Activated CD4-positive, alpha-beta T cell treated with anti-CD3 and anti-CD28 coated beads for 1 hour (primary cell): ENCODE data around the gene STRA6.

Experiments
- DNase-seq: peaks from one replicate; pipeline ENCODE4 v3.0.0-alpha.2; 2020

Gene STRA6, protein sequence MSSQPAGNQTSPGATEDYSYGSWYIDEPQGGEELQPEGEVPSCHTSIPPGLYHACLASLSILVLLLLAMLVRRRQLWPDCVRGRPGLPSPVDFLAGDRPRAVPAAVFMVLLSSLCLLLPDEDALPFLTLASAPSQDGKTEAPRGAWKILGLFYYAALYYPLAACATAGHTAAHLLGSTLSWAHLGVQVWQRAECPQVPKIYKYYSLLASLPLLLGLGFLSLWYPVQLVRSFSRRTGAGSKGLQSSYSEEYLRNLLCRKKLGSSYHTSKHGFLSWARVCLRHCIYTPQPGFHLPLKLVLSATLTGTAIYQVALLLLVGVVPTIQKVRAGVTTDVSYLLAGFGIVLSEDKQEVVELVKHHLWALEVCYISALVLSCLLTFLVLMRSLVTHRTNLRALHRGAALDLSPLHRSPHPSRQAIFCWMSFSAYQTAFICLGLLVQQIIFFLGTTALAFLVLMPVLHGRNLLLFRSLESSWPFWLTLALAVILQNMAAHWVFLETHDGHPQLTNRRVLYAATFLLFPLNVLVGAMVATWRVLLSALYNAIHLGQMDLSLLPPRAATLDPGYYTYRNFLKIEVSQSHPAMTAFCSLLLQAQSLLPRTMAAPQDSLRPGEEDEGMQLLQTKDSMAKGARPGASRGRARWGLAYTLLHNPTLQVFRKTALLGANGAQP

DNA sequence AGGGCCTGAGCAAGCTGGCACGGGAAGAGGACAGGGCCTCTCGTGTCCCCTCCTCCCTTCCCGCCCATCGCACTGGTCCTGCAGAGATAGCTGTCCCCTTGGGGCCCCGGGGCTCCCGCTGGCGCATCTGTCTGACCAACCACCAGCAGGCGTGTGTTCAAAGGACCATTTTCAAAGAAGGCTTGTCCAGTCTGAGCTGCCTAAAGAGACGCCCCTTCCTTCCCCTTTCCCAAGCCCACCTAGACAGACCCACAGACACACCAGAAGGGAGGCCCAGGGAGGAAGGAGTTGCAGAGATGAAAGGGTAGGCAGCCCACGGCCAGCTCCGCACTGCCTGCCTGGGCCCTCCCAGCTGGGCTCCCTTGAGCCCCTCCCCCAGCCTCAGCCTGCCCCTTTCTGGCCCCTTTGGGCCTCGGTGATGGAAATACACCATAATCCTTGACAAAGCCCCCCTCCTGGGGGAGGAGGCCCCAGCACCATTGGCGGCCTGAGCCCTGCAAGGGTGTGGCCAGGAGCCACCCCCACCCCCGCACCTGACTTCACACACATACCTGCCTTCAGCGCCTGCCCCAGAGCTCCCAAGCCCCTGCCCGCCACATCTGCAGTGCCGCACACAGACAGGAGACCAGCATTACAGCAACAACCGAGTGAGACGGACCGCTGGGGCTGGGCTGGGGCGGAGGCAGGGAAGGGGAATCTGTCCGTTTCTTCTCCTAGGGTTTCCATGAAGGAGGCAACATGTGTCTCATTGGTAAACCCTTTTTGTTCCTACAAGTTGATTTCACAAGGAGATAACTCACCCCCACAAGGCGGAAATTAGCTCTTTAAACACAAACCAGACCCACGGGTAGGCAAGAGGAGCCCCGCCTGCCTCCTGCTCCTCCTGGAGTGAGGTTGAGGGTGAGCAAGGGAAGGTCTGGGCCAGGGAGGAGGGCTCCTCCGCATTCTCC lies at the start of gene STRA6:
Gene STRA6 (minus strand): TSS at position 336 of the 950 bp plus-strand sequence. CDS start 520 bp downstream, outside the sequence.
- DNase-seq, result no peak

DNA sequence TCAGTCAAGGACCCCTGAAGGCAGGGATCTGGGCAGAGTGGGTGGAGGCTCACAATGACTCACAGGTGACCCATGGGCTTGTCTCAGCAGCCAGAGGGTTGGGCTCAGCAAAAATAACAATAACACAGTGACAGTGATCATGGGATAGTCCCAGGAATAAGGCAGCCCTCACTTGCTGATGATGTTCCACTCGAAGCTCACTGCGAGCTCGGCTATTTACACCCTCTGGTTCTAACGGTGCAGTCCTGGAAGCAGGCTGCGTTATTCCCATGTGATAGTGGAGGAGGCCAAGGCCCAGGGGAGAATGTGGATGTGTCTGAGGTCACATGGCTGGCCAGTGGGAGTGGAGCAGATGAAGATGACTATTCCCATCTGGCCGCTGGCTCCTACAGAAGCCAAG lies 49.7 kb upstream of the STRA6 start:
- DNase-seq, result no peak

DNA sequence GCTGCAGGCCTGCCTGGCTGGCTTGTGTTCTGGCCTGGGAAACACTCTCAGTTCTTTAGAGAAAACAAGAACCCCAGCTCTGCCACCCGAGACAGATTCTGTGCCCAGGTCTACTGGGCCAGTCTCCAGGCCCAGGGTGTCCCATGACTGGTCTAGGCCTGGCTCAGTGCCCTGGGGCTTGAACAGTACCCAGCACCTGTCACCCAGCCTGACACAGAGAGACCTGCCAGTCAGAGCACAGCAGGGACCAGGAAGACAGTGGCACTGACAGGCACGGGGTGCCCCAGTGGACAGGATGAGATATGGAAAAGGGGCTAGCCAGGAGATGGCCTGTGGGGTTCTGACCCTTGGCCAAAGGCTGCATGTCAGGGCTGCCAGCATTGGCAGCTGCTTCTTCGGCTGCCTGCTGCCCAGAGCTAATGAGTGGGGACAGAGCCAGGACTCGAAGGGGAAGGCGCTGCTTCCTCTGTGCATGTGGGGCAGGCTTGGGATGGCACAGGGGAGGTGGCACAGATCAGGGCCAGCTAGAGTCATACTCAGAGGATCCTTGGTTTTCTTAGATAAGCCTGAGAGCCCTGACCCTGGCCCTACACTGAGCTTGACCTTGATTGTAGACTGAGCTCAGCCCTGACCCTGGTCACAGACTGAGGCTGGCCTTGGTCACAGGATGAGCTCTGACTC lies 48.7 kb upstream of the STRA6 start:
- DNase-seq, result no peak

DNA sequence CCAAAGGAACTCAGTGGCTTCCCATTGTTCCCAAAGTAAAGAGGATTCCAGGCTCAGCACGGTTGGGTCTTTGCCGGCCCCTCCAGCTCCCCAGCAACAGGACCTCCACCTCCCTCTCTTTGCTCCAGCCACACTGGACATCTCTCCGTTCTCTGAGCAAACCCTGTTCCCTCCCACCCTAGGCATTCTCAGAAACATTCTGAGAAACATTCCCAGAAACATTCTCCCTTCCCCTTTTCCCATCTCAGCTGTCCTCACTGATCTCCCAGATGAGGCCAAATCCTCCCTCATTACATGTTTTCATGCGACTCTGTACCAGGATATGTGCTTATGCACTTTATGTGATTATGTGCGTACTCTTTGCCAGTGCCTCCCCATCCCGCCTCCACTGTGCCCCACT lies 47.7 kb upstream of the STRA6 start:
- DNase-seq, result no peak

DNA sequence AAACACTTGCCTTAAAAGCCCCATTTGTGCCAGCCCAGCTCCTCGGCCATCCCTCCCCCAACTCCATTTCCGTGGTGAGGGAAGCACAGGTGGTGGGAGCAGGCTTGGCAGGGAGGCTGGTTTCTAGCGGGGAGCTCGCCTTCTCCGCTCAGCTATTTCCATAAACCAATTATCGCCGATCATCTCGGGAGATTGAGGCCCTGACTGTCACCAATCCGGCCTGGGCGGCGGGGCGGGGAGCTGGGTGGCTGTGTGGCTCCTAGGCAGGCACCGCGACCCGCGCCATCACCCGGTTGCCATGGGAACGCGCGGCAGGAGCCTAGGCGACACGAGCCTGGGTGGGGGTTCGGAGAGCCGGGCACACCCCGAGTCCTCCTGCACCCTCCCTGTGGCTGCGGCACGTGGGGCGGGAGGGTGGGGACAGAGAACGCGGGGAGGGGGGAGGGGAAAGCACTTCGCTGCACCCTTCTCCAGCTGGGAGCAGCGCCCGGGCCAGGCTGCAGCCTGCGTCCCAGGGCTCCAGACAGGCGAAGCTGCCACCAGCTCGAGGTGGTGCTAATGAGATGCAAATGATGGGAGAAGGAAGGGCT lies 42.9 kb upstream of the STRA6 start:
- DNase-seq, result no peak

DNA sequence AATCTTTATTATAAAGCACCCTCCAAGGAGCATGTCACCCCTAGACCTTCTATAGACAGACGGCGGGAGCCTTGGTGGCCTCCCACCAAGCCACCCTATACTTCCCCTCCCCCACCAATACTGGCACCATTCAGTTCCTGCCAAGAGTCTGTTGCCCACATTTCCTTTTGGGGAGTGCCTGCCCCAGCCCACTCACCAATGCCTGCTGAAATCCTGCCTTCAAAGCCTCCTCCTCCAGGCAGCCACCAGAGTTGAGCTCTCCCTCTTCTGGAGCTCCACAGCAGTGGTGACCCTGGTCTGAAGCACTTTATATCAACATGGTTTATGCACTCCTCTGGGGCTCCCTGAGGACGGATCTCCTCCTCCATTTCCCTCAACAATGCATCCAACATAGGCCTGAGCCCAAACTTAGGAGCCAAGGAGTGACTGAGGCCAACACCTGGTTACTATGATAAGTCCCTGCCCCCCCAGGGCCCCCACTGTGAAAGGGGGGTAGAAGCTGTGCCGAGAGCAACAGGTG lies 42.3 kb upstream of the STRA6 start:
- DNase-seq, result no peak

DNA sequence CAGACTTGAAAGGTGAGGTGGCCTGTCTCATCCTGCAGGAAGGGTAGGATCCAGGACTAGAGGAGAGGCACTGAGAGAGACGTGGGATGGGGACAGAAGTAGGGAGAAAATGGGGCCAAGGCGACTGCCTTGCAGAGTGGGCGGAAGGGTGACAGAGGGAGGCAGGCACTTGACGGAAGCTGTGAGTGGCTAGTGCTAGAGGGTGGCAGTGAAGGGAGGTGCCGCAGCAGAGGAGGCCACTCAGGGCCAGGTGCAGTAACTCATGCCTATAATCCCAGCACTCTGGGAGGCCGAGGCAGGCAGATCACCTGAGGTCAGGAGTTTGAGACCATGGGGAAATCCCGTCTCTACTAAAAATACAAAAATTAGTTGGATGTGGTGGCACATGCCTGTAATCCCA lies 40.8 kb upstream of the STRA6 start:
- DNase-seq, result no peak

DNA sequence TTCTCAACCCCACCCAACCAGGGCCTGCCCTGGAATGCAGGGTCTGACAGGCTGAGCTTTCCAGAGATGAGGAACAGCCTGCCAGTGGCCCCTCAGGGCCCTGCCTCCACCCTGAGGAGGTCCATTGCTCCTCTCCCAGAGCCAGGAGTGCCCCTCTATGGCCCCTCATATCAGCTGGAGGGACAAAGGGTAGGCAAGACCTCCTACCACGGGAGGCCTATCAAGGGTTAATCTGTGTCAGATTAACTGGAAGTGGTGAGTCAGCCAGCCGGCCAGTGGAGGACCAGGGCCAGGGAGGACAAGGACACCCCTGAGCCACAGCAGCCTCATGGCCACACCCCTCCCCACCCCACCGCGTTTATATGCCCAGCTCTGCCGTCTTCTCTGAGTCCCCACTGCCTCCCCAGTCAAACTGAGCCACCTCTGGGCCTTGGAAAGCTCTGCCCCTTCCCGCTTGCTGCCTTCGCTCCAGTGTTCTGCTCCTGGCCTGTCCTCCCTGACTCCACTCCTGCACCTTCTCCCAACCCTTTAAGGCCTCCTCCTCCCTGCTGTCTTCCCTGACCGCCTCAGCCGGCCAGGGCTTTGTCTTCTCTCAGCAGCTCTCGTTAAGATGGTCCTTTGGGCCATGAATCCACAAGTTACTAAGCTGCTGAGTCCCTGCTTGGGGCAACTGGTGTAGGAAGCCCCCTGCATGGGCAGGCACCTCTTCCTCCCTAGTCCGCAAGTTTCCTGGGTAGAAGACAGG lies 40.0 kb upstream of the STRA6 start:
- DNase-seq, result no peak

DNA sequence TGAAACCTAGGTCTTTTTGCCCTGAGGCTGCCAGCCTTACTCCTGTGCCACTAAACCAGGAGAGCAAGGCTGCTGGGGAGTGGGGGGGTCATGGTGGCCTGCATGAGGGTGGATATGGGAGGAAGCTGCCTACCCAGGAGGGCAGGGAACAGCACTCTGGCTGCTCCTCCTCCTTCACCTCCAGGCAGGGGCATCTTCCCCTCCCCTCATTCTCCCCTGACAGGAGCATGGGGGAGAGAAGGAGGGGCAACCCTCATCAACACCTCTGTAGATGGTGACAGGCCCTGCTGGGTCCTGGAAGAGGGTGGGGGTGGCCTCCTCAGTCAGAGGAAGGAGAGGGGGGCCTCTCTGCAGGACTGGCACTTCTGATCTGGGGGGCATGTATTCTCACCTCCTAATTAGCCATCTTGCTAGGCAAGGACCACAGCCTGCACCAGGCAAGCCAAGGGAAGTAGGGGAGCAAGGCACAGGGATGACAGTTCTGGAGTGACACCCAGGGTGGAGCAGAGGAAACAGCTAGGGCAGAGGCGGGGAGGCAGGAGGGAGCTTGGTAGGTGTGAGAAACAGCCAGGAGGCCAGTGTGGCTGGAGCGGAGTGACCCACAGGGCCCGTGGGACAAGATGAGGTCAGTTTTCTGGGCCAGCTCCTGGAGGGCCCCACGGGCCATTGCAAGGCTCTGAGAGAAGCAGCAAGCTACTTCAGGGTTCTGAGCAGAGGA lies 38.5 kb upstream of the STRA6 start:
- no peak for DNase-seq

DNA sequence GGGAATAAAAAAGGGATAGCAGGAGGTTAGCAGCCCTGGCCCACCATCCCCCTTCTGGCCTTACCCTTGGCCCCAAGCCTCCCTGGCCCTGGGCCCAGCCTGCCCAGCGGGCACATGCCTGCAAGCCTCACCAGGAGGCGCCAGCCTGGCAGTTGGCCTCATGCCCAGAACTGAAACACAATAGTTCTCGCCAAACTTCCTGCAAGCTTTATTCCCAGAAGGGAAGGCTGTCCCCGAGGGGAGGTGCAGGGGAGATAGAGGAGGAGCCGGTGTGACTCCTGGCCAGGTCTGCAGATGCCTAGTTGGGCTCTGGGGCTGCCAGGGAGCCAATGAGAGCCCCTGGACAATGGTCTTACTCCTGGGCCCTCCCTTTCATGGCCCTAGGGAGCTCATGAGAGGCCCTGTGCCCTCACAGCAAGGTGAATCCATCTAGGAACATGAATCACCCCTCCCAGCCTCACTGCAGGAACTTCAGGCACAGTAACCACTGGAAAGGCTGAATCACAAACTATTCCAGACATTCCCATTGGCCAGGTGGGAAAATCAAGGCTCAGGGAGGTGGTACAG lies 37.5 kb upstream of the STRA6 start:
- no peak for DNase-seq

DNA sequence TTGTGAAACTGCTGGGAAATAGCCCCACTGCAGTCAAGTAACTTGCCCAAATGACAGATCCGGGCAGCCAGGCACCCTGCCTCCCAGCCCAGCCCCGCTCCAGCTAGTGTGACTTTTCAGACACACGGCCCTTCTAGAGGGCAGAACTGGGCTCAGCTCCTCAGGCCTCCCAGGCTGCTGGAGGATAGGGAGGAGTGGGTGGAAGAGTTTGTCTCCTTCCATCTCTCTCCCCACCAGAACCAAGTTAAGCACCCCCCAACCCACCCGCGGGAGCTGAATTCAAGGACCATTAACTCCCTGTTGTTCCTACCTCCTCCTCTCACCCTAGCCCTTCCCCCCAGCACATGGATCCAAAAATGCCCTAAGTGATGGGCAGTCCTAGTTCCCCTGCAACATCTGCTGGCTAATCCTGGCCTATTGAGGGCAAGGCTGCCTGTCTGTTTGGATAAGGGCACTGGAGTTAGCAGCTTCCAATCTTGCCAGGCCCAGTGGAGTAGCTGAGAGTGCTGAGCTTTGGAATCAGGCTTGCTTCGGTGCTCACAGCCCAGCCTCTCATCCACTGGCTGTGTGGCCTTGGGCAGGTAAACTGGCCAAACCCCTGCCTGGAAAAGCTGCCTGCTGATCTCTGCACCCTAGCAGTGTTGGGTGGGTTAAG lies 36.6 kb upstream of the STRA6 start:
- no peak for DNase-seq

DNA sequence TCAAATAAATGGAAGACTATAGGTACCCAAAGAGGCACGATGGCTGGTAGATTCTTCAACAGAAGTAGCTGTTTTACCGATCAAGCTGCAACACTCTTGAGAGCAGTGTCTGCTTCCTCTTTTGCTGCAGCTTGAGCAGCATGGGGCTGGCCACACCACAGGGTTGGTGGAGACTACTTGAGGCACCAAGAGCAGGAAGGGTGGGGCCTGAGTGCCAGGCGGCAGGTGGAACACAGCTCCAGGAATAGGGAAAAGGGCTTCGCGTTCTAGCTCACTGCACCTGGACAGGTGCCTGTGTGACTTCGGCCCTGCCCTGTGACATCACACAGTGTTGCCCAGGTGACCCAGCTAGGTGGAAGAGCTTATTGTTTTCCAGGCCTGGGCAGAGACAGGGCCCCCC lies 33.4 kb upstream of the STRA6 start, which contains the start of gene CCDC33:
Gene CCDC33 (plus strand): TSS at position 365 of the 400 bp plus-strand sequence. CDS start 394 bp downstream, outside the sequence.
- DNase-seq, result no peak

DNA sequence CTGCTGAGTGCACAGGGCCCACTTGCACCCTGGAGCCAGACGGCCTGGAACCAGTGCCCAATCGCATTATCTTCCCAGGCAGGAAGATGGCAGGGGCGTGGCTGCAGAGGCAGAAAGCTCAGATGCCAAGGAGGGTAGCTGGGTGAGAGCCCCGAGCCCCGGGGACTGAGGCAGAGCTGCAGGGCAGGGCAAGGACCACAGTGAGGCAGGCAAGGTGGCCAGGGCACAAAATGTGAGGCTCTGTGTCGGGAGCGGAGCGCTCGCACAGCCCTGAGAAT lies 31.9 kb upstream of the STRA6 start:
- DNase-seq, result no peak

DNA sequence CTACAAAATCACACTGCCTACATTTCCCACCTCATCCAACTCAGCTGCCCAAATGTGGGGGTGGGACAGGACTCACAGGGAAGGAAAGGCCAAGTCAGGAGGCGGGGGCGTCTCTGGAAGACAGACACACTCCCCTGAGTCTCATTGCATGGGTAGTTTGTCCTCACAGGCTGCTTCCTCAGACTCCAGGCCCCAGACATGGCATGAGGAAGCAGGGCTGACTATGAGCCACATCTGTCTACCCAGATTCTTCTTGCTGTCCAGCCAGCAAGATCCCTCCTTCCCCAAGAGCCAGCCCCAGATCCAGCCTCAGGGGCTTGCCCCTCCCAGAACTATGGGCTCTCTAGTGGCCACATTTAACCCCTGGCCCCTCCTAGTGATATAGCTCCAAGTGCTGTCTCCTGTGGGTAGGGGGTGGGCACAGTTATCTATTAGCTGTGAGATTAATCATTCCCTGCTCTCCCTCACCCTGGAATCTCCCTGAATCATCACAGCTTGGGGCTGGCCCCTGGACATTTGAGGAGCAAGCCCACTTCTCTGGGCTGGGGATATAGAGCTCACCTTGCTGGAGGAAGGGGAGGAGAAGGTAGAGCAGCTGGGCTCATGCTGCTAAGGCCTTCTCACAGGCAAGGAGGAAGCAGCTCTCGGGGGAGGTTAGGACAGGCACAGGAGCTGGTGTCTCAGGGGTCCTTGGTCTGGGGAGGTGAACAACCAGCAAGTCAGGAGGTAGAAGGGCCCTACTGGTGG lies 31.4 kb upstream of the STRA6 start:
- DNase-seq, result no peak

DNA sequence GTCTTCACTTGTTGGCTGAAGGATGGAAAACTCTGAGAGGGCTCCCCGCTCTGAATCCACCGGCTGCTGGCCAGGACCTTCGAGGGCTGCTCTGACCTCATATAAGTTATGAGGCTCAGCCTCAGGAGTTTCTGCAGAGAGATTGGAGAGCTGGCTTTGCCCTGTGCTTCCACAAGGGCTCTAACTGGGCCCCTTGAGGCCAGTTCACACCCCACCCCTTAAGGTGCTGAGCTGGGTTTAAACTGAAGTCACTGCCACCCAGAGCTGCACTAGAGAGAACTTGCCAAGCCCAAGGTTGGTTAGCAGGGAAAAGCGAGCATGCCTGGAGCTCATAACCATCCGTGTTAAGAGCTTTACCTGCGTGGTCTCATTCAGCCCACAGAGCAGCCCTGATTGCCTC lies 30.8 kb upstream of the STRA6 start:
- DNase-seq, result no peak

DNA sequence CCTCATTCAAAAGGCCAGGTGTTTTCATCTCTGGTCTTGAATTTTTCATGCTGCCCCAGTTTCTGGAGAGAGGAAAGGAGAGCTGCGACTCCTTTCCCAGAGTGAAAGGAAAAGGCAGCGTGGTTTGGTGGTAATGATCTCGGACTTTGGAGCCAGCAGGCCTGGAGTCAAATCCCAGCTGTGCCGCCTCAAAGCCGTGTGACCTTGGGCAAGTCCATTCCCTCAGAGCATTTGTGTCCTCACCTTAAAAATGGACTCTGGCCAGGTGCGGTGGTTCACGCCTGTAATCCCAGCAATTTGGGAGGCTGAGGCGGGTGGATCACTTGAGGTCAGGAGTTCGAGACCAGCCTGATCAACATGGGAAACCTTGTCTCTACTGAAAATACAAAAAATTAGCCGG lies 28.9 kb upstream of the STRA6 start:
- DNase-seq, result no peak

DNA sequence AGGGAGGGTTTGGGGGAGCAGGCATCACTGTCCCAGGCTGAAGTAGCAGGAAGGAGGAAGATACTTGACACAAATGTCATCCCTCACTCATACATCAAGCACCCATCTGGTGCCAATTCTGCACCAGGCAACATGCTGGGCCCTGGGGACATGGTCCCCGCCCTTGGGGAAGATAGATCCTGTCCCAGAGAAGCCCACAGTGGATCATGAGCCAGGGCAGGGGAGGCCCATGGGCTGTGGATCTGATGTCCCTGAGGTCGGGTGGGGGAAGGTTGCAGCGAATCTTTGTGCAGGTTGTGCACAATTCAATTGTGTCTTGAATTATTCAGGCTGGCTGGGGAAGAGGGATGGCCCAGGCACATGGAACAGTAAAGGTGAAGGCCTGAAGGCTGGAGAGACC lies 27.1 kb upstream of the STRA6 start:
- no peak for DNase-seq

DNA sequence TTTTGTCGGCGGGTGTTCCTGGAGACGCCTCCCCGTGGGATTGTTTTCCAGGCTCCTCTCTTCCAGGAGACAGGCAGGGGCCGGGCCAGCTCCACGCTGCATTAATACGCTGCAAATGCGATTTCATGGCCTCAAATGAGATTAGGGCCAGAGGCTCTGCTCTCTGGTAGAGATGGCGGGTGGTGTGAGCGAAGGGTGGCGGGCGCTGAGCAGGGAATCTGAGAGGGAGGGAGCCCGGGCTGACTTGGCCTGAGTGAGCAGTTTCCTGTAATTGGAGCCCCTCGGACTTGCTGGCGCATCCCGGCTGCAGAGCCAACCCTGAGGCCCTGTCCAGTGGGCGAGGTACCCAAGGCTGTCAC lies 26.1 kb upstream of the STRA6 start:
- no peak for DNase-seq
